ENCODE measurements around the gene PTPRD. TPM values are rescaled to one million over a fixed set of nuclear protein-coding genes. Genes with fewer than 3 reads are reported as not detected.

PTPRD gene
- total RNA-seq, 4 donors from 2014 or later, result 85.8 to 169 (median 135) TPM

GRCh38 chr9:9729082-9729481, 883.7 kb downstream of the PTPRD start:
- H3K27ac ChIP-seq, result no peak overlapping the region
- no peaks in the 10 kb centered on the region for H3K27me3 ChIP-seq
- H3K36me3 ChIP-seq, result no peaks in the 10 kb centered on the region
- TF ChIP-seq POLR2A (IDR thresholded peaks at IDR 0.05), result no peak
- TF ChIP-seq, protein P1, sequence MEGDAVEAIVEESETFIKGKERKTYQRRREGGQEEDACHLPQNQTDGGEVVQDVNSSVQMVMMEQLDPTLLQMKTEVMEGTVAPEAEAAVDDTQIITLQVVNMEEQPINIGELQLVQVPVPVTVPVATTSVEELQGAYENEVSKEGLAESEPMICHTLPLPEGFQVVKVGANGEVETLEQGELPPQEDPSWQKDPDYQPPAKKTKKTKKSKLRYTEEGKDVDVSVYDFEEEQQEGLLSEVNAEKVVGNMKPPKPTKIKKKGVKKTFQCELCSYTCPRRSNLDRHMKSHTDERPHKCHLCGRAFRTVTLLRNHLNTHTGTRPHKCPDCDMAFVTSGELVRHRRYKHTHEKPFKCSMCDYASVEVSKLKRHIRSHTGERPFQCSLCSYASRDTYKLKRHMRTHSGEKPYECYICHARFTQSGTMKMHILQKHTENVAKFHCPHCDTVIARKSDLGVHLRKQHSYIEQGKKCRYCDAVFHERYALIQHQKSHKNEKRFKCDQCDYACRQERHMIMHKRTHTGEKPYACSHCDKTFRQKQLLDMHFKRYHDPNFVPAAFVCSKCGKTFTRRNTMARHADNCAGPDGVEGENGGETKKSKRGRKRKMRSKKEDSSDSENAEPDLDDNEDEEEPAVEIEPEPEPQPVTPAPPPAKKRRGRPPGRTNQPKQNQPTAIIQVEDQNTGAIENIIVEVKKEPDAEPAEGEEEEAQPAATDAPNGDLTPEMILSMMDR (IDR thresholded peaks at IDR 0.05), result no peak
- H3K4me3 ChIP-seq, result no peak overlapping the region
- no peaks in the 10 kb centered on the region for H3K4me1 ChIP-seq
- H3K9me3 ChIP-seq, result no peaks in the 10 kb centered on the region
- DNase-seq, result no peak

GRCh38 chr9:9719373-9720112, 893.3 kb downstream of the PTPRD start:
- no peak for TF ChIP-seq POLR2A (IDR thresholded peaks at IDR 0.05)
- TF ChIP-seq, protein P1 (IDR thresholded peaks at IDR 0.05), result no peak
- no peak overlapping the region for H3K4me3 ChIP-seq

GRCh38 chr9:9718691-9719090, 894.1 kb downstream of the PTPRD start:
- DNase-seq, result no peak
- Histone ChIP-seq H3K27ac (no peak overlapping the region), H3K9me3 (peaks cover 0 to 7% (median 1%) of the 10 kb centered on the region in 4 donors), H3K4me1 (no peaks in the 10 kb centered on the region), H3K36me3 (no peaks in the 10 kb centered on the region), H3K27me3 (no peaks in the 10 kb centered on the region), H3K4me3 (no peak overlapping the region)
- TF ChIP-seq, protein P1 (IDR thresholded peaks at IDR 0.05), result no peak
- no peak for TF ChIP-seq POLR2A (IDR thresholded peaks at IDR 0.05)

More at GRCh38 chr9:9719373-9720112, 893.3 kb downstream of the PTPRD start:
- H3K27ac ChIP-seq, result no peak overlapping the region
- H3K9me3 ChIP-seq, result peaks cover 0 to 7% (median 1%) of the 10 kb centered on the region in 4 donors
- no peak for DNase-seq
- H3K36me3 ChIP-seq, result no peaks in the 10 kb centered on the region
- no peaks in the 10 kb centered on the region for H3K4me1 ChIP-seq
- no peaks in the 10 kb centered on the region for H3K27me3 ChIP-seq

DNA sequence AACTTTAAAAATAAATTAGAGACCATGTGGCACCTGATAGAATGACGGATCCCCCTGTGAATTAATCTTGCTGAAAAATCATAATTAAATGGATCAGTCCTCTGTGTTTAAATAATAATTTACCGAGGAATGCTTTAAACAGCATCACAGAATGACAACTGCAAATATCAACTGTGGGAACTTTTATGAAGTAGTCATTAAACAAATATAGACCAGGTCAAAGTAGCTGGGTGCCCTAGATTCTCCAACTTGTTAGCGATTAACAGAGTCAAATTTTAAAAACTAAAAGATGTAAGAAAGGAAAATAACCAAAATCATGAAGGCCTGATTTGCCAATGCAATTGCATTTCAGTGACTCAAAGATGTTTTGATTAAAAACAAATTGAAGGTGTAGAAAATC, 933.4 kb downstream of the PTPRD start:
- H3K27me3 ChIP-seq, result no peaks in the 10 kb centered on the region
- no peak for DNase-seq
- no peak overlapping the region for H3K27ac ChIP-seq
- H3K4me1 ChIP-seq, result no peaks in the 10 kb centered on the region
- no peaks in the 10 kb centered on the region for H3K9me3 ChIP-seq
- H3K36me3 ChIP-seq, result no peaks in the 10 kb centered on the region
- H3K4me3 ChIP-seq, result no peak overlapping the region
- TF ChIP-seq, protein P1 (IDR thresholded peaks at IDR 0.05), result no peak
- TF ChIP-seq POLR2A (IDR thresholded peaks at IDR 0.05), result no peak

DNA sequence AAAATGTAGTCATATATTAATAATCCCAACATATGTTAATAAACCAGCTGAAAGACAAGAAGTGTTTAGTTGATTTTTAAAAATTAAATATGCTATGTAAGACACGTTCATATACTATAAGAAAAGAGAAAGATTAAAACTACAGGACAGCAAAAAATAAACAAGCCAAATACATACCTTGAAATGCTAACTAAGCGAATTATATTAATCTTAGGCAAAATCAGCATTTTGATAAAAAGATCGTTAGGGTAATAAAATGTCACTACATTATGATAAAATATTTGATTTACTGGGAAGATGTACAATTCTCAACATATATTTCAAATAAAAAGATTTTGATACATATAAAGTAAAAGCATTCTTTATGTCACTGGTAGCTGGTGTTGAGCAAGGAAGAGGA, 938.3 kb downstream of the PTPRD start:
- H3K9me3 ChIP-seq, result no peaks in the 10 kb centered on the region
- no peak overlapping the region for H3K27ac ChIP-seq
- no peaks in the 10 kb centered on the region for H3K36me3 ChIP-seq
- H3K4me3 ChIP-seq, result no peak overlapping the region
- TF ChIP-seq, protein P1 (IDR thresholded peaks at IDR 0.05), result no peak
- TF ChIP-seq POLR2A (IDR thresholded peaks at IDR 0.05), result no peak
- H3K27me3 ChIP-seq, result no peaks in the 10 kb centered on the region
- no peaks in the 10 kb centered on the region for H3K4me1 ChIP-seq
- no peak for DNase-seq

All from Peyer's patch (tissue), 4 donors.